ENCODE data around the gene ACAD8. TPM values are rescaled to one million over a fixed set of nuclear protein-coding genes. Genes with fewer than 3 reads are reported as not detected.
A peak's percentile ranks its signal among the peaks of the same experiment; 100 is the strongest.

ACAD8 gene
- total and polyA plus RNA-seq, 8 donors, result 15.9 to 38.5 (median 18.2) TPM

GRCh38 chr11:134224710-134225664, 28.4 kb upstream of the ACAD8 start:
- TF ChIP-seq, protein P1, sequence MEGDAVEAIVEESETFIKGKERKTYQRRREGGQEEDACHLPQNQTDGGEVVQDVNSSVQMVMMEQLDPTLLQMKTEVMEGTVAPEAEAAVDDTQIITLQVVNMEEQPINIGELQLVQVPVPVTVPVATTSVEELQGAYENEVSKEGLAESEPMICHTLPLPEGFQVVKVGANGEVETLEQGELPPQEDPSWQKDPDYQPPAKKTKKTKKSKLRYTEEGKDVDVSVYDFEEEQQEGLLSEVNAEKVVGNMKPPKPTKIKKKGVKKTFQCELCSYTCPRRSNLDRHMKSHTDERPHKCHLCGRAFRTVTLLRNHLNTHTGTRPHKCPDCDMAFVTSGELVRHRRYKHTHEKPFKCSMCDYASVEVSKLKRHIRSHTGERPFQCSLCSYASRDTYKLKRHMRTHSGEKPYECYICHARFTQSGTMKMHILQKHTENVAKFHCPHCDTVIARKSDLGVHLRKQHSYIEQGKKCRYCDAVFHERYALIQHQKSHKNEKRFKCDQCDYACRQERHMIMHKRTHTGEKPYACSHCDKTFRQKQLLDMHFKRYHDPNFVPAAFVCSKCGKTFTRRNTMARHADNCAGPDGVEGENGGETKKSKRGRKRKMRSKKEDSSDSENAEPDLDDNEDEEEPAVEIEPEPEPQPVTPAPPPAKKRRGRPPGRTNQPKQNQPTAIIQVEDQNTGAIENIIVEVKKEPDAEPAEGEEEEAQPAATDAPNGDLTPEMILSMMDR (IDR thresholded peaks at IDR 0.05), result no peak
- H3K9me3 ChIP-seq, result no peaks in the 10 kb centered on the region
- peaks cover 0 to 30% (median 9%) of the 10 kb centered on the region in 3 donors for H3K4me1 ChIP-seq
- intact Hi-C loops (cut with DNase I), result no loop called here
- WGBS, 2 donors, result 0% methylated on average over 71 to 93 of the region's 93 CpGs
- ATAC-seq (peak; percentile 20 to 51 (median 32)), FAIRE-seq (no peak), DNase-seq (peak; percentile 28 to 82 (median 49))
- peak overlapping the region; percentile 65 to 76 (median 72) for H3K4me3 ChIP-seq
- no peaks in the 10 kb centered on the region for H3K27me3 ChIP-seq
- H3K36me3 ChIP-seq, result no peaks in the 10 kb centered on the region
- H3K27ac ChIP-seq, result peak overlapping the region; percentile 89 to 97 (median 94)

DNA sequence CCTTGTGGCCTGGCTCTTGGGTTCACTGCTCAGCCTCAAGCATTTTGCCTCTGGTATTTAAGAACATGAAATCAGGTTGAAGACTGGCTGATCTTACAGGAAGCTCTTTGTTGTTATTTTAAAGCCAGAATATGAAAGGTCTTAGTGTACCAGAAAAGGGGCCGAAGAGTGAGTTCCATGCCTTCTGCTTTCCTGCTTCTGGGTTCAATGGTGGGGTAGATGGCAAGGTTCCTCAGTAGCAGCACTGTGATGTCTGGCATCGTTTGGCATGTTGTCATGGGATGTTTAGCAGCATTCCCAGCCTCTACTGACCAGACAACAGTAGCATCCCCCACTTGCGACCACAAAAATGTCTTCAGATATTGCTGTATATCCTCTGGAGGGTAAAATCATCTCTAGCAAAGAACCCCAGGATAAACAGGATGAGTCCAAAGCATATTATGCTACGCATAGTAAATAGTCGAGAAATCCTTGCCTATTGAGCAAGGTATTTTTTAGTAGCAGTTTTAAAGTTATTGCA, 26.5 kb upstream of the ACAD8 start:
- peaks cover 0 to 30% (median 9%) of the 10 kb centered on the region in 3 donors for H3K4me1 ChIP-seq
- H3K4me3 ChIP-seq, result peak overlapping the region in 1 of 4 donors; percentile 76
- WGBS, 2 donors, result 80 to 83% methylated on average over 5 of the region's 5 CpGs

DNA sequence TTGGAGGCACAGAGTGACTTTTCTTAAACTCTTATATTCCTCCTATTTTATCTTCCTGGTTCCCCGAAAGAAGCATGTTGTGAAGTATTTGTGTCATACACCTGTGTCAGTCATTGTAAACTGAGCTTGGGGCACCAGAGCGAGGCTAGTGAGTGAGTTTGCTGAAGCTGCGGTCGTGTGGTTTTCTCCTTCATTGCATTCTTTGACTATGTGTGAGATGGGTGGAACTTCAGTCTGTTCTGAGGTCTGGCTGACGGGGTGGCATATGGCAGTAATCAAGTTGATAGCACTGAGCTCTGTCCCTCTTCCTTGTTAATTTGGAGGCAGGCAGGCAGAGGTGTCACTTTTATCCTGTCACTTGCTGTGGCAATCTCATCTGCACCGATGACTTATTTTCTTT, 24.7 kb upstream of the ACAD8 start:
- no peaks in the 10 kb centered on the region for H3K36me3 ChIP-seq
- no peak for FAIRE-seq
- H3K27ac ChIP-seq, result no peak overlapping the region
- intact Hi-C loops (cut with DNase I), result no loop called here
- peaks cover 0 to 22% (median 9%) of the 10 kb centered on the region in 3 donors for H3K4me1 ChIP-seq
- no peak for ATAC-seq
- no peak overlapping the region for H3K4me3 ChIP-seq
- H3K9me3 ChIP-seq, result no peaks in the 10 kb centered on the region
- no peaks in the 10 kb centered on the region for H3K27me3 ChIP-seq
- TF ChIP-seq, protein P1 (IDR thresholded peaks at IDR 0.05), result no peak
- WGBS, 2 donors, result 88 to 91% methylated on average over 6 of the region's 6 CpGs
- DNase-seq, result no peak

More for the DNA sequence above, 26.5 kb upstream of the ACAD8 start:
- Histone ChIP-seq H3K9me3 (no peaks in the 10 kb centered on the region), H3K27me3 (no peaks in the 10 kb centered on the region), H3K36me3 (no peaks in the 10 kb centered on the region), H3K27ac (no peak overlapping the region)
- DNase-seq (no peak), FAIRE-seq (no peak), ATAC-seq (no peak)
- intact Hi-C loops (cut with DNase I), result no loop called here
- TF ChIP-seq, protein P1 (IDR thresholded peaks at IDR 0.05), result no peak

- no peak for DNase-seq
- H3K27ac ChIP-seq, result no peak overlapping the region
- H3K36me3 ChIP-seq, result no peaks in the 10 kb centered on the region
- H3K27me3 ChIP-seq, result no peaks in the 10 kb centered on the region
- WGBS, 2 donors, result 82 to 88% methylated on average over 6 of the region's 6 CpGs
- no peak overlapping the region for H3K4me3 ChIP-seq
- TF ChIP-seq, protein P1 (IDR thresholded peaks at IDR 0.05), result no peak
- intact Hi-C loops (cut with DNase I), result no loop called here
- FAIRE-seq, result no peak
- no peak for ATAC-seq
- no peaks in the 10 kb centered on the region for H3K9me3 ChIP-seq
- H3K4me1 ChIP-seq, result peaks cover 0 to 22% (median 9%) of the 10 kb centered on the region in 3 donors
Measured at GRCh38 chr11:134229126-134229790, 24.1 kb upstream of the ACAD8 start.
